HG03575 (cell line): ENCODE data around the gene SIGLEC14.
"Not testable (repeated sequence)": the region's sequence is repeated elsewhere in the genome, so short reads cannot be mapped to it uniquely, and the experiment has no call there.

ENCODE experiments used
- ATAC-seq: cut with Tn5 transposase; IDR thresholded peaks from one replicate; pipeline ENCODE4 v1.9.1; 2021; ENCODE audit not compliant: unreplicated experiment, insufficient number of reproducible peaks, low FRiP score; ENCODE audit errors: extremely low read depth

Gene SIGLEC14

DNA sequence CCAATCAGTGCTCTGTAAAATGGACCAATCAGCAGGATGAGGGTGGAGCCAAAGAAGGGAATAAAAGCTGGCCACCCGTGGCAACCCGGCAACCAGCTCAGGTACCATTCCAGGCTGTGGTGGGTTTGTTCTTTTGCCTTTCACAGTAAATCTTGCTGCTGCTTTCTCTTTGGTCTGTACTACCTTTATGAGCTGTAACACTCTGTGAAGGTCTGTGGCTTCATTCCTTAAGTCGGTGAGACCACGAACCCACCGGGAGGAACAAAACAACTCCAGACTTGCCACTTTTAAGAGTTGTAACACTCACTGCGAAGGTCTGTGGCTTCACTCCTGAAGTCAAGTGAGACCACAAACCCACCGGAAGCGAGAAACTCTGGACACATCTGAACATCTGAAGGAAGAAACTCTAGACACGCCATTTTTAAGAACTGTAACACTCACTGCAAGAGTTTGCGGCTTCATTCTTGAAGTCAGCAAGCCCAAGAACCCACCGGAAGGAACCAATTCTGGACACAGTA is 30.0 kb upstream of the SIGLEC14 start:
- ATAC-seq, result no peak

DNA sequence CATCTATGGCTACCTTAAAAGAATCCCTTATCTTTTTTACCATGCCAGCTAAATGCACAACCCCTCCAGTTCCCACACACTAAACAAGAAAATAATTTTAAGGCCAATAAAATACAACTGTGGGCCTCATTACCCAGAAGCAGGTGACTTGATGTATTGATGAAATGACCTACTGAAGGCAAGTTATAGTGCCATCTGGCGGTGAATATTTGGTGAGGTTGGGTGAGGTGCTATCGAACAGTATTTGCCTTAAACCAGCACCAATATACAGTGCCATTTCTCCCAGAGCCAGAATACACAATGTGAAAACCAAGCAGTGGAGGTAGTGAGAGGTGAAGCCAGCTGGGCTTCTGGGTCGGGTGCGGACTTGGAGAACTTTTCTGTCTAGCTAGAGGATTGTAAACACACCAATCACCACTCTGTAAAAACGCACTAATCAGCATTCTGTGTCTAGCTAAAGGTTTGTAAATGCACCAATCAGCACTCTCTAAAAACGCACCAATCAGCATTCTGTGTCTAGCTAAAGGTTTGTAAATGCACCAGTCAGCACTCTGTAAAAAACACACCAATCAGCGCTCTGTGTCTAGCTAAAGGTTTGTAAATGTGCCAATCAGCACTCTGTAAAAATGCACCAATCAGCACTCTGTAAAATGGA is 29.4 kb upstream of the SIGLEC14 start:
- not testable (repeated sequence) for ATAC-seq

DNA sequence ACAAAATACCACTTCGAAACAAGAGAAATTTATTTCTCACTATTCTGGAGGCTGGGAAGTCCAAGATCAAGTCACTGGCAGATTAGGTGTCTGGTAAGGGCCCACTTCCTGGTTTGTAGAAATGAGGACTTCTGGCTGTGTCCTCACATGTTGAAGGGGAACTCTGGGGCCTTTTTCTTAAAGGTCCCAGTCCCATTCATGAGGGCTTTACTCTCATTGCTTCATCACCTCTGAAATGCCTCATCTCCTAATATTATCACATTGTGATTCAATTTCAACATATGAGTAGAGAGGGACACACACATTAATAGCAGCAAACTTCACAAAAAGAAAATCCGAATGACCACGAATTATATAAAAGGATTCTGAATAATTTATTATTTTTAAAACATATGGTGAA is 21.6 kb upstream of the SIGLEC14 start:
- no peak for ATAC-seq

DNA sequence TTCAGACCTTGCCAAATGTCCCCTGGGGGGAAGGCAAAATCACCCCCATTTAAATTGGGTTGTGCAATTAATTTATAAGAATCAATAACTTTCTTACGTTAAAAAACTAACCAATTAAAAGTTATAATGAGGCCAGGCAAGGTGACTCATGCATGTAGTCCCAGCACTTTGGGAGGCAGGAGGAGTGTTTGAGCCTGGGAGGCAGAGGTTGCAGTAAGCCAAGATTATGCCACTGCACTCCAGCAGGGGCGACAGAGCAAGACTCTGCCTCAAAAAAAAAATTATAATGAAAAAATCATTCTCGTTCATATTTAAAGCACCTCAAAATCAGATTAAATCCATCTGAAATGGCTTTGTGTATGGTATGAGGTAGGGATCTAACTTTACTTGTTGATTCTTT is 18.4 kb upstream of the SIGLEC14 start:
- ATAC-seq, result no peak

DNA sequence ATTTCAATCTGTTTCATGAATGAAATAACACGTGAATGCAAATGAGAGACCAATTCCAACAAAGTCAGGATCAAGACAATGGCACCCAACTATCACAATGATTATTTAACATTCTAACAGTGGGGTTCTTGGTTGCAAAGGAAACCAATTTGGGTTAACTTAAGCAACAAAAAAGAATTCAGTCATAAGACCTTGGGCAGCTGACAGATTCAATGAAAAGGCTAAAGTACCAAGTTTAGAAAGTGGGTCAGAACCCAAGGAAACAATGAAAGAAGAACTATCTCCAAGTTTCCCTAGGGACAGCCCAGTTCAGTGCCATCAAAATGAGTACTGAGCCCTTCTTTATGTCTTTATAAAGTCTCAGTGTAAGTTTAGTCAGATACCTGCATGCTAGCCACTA is 17.5 kb upstream of the SIGLEC14 start:
- no peak for ATAC-seq

DNA sequence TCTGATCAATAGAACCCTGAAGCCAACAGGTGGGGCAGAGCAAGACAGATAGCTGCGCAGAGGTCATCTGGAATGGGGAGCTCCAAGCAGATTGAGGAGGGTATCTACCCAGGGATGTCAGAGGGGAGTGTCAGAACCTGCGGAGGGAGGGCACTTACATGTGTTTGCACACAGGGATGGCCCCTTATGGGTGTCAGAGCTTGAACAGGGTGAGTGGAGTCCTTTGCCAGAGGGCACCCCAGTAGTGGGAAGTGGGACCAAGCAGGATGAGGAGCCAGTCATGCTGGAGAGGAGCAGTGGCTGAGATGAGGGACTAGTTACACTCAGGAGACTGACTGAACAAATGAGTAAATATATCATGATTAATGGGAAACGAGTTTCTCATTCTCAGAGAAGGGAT is 17.0 kb upstream of the SIGLEC14 start:
- ATAC-seq, result no peak

DNA sequence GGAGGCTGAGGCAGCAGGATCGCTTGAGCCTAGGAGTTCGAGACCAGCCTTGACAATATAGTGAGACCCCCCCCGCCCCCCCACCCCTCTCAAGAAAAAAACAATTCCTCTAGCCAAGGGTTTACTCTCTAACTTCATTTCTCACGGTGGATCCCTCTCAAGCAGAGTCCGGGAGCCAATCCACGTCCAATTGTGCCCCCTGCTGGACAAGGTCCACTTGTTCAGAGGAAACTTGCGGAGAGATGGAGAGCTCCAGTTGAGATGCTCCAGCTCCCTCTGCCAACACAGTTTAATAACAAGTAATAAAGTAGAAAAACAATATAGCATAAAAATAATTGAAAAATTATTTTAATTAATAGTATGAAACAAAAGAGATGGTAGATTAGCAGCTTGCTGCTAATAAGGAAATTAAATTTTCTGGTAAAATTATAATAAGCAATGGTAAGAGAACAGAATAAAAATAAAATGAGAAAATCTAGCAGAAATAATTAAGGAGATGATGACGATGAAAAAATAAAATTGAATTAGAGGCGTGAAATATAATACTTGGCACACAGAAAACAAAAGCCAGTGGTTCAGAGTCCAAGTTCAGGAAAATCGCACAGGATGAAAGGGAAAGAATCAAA is 14.5 kb upstream of the SIGLEC14 start:
- no peak for ATAC-seq

DNA sequence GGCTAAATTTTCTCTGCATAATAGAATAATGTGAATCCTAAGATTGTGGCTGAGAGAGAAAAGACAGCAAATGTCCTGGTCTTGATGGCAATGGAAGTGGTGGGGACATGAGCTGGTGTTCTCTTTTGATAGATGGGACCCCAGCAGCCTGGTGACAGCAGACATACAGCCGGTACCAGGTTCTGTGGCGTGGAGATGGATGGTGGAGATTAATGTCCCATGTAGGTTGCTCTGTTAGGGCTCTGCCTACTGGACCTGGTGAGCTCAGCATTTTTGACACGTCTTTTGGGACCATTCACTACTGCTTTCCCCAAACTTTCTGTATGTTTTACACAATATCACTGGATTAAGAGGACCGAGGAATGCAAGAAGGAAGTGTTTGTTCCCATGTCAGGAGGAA is 8.2 kb upstream of the SIGLEC14 start:
- ATAC-seq, result no peak

DNA sequence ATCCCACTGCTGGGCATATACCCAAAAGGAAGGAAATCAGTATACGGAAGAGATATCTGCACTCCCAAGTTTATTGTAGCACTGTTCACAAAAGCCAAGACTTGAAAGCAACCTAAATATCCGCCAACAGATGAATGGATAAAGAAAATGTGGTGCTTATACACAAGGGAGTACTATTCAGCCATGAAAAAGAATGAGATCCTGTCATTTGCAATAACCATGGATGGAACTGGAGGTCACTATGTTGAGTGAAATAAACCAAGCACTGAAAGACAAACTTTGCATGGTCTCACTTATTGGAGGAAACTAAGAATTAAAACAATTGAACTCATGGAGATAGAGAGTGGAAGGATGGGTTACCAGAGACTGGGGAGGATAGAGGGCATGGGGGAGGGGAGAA is 6.5 kb upstream of the SIGLEC14 start:
- ATAC-seq, result no peak

DNA sequence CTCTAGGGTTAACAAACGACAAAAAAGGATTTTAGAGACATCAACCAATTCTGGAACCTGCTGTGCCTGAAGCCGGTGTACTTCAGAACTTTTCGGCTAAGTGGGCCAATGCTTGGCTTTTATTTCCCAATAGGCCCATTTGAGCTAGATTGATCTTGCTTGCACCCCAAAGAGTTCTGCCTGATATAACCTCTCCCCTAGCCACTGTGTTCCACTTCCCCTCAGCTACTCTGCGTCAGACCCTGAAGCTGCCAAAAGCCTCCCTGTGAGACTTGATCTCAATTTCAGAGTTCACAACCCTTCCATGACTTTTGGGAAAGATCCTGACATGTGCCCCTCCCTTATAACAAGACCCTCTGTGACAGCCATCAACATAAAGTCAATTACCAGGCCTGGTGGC is 5.6 kb upstream of the SIGLEC14 start:
- ATAC-seq, result no peak

DNA sequence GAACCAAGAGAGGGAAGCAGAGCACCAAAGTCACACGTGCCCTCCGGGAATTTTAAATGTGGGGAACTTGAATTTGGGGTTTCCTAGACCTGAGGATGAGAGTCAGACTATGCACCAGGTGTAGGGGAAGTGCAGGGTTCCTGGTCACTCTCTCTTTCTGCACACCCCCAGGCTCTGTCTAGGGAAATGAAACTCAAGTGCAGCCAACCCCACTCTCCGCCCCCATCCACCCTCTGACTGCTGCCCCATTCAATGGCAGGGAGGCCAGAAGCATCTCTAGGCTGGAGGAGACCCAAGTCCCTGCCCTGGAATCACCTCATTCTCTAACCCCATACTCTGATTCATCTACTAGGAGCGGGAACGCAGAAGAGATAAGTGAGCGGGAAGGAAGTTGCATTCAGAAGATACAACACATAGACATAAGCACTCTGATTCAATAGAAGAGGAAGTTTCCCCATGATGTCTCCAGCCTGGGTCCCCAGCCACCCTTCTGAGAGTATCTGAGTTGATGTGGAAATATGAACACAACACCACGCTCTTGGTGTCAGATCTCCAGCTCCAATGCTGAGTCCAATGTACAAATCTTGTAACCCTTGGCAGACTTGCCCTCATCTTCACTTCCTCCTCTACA is 4.7 kb upstream of the SIGLEC14 start:
- no peak for ATAC-seq

DNA sequence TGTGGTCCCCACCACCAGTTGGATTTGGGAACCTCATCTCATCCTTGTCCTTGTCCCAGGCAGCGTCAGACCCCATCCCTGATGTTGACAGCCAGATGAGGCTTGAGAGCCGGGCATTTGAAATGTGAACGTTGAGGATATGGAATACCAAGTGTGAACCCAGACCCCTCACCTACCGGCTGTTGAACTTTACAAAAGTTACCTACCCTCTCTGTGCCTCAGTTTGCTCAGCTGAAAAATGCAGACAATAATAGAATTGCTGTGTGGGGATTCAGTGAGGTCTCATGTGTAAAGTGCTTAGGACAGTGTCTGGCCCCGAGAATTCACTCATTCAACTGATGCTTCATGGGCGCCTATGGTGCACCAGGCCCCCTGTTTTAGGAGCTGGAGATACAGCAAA is 693 bp upstream of the SIGLEC14 start:
- no peak for ATAC-seq

DNA sequence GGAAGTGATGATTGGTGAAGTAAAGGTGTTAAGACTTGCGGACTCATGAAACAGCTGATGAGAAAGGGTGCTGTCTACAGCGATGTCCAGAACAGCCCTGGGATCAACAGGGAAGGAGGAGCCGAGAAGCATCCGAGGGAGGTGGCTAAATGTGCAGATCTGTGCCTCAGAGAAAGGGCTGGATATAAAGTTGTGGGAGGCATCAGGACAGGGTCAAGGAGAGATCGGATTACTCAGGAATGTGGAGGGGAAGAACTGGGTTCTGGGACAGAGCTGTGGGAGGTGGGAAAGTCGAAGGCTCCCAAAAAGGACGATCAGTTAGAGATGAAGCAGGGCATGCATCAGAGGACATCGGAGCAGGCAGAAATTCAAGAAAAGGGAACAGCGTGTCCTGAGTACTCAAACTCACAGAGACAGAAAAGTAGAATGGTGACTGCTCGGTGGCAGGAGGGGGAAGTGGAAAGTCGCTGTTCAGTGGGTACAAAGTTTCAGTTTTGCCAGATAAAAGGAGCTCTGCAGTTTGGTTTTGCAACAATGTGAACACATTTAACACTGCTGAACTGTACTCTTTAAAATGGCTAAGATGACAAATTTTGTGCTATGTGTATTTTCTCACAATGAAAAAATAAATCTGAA is 1.9 kb downstream of the SIGLEC14 start:
- no peak for ATAC-seq

DNA sequence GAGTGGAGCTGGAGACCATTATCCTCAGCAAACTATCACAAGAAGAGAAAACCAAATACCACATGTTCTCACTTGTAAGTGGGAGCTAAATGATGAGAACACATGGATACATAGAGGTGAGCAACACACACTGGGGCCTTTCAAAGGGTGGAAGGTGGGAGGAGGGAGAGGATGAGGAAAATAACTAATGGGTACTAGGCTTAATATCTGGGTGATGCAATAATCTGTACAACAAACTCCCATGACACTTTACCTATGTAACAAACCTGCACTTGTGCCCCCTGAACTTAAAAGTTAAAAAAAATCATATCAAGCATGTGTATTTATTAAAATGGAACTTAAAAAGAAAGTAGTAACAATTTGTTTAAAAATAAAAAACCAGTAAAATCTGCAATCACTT is 5.0 kb downstream of the SIGLEC14 start:
- no peak for ATAC-seq

DNA sequence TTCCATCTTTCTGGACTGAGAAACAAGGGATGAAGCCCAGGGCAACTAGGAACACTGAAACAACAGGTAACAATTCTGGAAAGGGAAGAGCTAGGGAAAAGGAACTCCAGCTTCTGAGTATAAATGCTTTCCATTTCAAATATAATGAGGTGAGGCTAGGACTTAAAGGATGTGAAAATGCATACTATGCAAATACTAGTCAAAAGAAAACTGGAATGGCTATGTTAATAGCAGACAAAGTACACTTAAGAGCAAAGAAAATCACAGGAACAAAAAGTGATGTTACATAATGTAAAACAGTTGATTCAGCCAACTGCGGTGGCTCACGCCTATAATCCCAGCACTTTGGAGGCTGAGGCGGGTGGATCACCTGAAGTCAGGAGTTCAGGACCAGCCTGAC is 6.2 kb downstream of the SIGLEC14 start:
- ATAC-seq, result no peak

DNA sequence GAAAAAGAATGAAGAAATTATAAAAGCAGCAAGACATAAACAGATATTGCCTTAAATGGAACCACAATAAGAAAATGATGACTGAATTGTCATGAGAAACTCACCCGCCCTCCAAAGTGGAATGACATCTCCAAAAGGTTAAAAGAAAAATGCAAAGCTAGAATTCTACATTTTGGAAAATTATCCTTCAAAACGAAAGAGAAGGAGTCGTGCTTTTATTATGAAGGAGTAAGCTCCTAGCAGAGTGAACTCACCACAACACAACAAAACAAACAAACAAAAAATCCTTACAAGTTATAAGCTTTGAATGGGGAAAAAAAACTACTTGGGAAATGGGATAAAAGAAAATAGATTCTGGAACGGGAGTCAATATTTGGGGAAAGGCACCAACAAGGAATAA is 6.7 kb downstream of the SIGLEC14 start:
- no peak for ATAC-seq

DNA sequence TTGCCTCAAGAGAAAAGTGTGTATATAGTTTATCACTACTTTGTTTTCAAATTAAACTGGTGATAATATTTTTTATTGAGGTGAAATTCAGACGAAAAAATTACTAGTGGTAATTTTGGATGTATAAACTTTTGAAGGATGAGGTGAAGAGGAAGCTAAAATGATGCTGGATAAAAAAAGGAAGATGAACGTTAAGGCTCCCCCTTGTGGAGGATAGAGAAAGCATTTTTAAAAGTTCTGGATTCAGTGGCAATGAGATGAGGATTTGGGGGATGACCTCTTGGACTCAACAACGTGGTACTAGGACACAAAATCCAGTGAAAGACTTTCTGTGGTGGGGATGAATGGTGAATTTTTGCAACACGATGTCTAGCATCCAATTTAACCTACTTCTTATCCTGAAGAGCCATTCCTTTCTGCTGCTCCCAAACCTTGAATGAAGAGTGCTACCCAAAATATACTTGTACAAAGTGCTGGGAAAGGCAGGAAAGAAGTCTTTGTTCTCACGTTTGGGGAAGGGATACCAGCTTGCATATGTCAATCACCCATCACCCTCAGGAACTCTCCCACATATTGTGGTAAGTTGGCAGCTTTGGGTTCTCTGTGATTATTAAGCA is 9.2 kb downstream of the SIGLEC14 start:
- no peak for ATAC-seq

DNA sequence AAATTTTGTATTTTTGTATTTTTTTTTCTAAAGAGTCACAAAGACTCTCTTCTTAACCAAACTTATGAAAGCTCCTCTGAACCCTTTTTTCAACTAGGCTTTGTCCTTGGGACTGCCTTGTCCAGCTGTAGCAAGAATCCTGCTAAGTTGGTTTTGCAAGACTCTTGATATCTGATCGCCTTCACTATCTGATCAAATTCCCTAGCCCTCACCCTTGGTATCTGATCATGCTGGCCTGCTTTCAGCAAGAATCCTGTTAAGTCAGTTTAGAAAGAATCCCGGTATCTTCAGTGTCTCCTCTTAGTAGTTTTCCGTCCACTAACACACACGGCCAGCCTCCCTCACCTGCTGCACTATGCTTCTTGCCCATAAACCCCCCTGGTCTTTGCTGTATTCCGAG is 14.5 kb downstream of the SIGLEC14 start:
- no peak for ATAC-seq

DNA sequence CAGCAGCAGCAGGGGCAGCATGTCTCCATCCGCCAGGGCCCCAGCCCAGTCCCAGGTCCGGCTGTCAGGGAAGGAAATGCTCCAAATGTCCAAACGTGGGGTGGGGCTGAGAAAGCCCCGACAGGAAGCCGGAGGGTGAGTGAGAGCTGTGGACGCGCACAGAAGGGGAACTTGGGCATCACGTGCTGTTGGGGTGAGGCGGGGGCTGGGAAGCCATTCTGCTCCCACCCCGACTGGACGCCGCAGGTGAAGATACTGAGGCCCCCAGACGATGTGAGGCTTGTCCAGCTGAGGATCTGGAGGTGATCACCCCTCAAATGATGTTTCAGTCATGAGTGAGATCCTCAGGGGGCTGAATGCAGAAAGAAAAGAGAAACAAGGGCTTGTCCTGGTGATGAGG is 16.3 kb downstream of the SIGLEC14 start, which contains the start of gene SIGLEC5:
SIGLEC5 (minus strand) TSS at position 87 of the 400 bp plus-strand sequence; CDS start at position 21, 66 bp downstream.
- not testable (repeated sequence) for ATAC-seq
